GM21381 (cell line): ENCODE data around the gene MRPL36.

Experiments used
- ATAC-seq: cut with Tn5 transposase; IDR thresholded peaks from one replicate; pipeline ENCODE4 v1.9.1; 2021; ENCODE audit warnings: mild to moderate bottlenecking, moderate library complexity; ENCODE audit not compliant: unreplicated experiment

The MRPL36 gene

GRCh38 chr5:1782385-1783215 is 17.0 kb downstream of the MRPL36 start:
- ATAC-seq = peak; percentile 8

GRCh38 chr5:1781726-1782384 is 17.8 kb downstream of the MRPL36 start:
- no peak for ATAC-seq

GRCh38 chr5:1781107-1781506 is 18.5 kb downstream of the MRPL36 start:
- no peak for ATAC-seq

GRCh38 chr5:1780614-1780930 is 19.1 kb downstream of the MRPL36 start:
- no peak for ATAC-seq

- no peak for ATAC-seq
These were observed 19.6 kb downstream of the MRPL36 start for GRCh38 chr5:1779782-1780613.

GRCh38 chr5:1779021-1779680 is 20.5 kb downstream of the MRPL36 start:
- ATAC-seq = no peak

- no peak for ATAC-seq
These were observed 21.3 kb downstream of the MRPL36 start for GRCh38 chr5:1778138-1779020.

- ATAC-seq = no peak
These were observed 22.1 kb downstream of the MRPL36 start for GRCh38 chr5:1777281-1778137.

GRCh38 chr5:1776831-1777230 is 22.8 kb downstream of the MRPL36 start:
- no peak for ATAC-seq

GRCh38 chr5:1772634-1773033 is 27.0 kb downstream of the MRPL36 start:
- no peak for ATAC-seq

- no peak for ATAC-seq
These were observed 28.2 kb downstream of the MRPL36 start for GRCh38 chr5:1771149-1772065.

- no peak for ATAC-seq
These were observed 29.2 kb downstream of the MRPL36 start for GRCh38 chr5:1770443-1770802.

- ATAC-seq = no peak
These were observed 29.7 kb downstream of the MRPL36 start for GRCh38 chr5:1769752-1770442.

- no peak for ATAC-seq
These were observed 30.5 kb downstream of the MRPL36 start for GRCh38 chr5:1769017-1769640.

GRCh38 chr5:1768283-1769000 is 31.2 kb downstream of the MRPL36 start:
- ATAC-seq = no peak

- ATAC-seq = no peak
These were observed 31.9 kb downstream of the MRPL36 start for GRCh38 chr5:1767524-1768282.
